ENCODE measurements around the gene COQ10A.

DNA sequence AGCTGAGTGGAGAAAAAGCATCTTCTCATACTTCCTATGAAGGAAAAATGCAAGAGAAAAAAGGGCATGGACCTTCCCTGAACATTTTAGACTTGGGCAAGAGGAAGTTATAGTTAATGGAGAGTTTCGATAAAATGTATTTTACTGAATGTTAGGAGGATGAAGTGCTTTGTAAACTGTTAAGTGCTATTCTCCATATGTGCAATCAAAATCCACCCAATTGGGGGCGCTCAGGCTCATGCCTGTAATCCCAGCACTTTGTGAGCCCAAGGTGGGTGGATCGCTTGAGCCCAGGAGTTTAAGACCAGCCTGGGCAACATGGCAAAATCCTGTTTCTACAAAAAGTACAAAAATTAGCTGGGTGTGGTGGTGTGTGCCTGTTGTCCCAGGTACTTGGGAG lies 50.9 kb downstream of the COQ10A start:
- TF ChIP-seq, protein P1, sequence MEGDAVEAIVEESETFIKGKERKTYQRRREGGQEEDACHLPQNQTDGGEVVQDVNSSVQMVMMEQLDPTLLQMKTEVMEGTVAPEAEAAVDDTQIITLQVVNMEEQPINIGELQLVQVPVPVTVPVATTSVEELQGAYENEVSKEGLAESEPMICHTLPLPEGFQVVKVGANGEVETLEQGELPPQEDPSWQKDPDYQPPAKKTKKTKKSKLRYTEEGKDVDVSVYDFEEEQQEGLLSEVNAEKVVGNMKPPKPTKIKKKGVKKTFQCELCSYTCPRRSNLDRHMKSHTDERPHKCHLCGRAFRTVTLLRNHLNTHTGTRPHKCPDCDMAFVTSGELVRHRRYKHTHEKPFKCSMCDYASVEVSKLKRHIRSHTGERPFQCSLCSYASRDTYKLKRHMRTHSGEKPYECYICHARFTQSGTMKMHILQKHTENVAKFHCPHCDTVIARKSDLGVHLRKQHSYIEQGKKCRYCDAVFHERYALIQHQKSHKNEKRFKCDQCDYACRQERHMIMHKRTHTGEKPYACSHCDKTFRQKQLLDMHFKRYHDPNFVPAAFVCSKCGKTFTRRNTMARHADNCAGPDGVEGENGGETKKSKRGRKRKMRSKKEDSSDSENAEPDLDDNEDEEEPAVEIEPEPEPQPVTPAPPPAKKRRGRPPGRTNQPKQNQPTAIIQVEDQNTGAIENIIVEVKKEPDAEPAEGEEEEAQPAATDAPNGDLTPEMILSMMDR (IDR thresholded peaks at IDR 0.05): peak; percentile 34
- no peak for TF ChIP-seq ZFX (IDR thresholded peaks at IDR 0.05; ENCODE audit: borderline replicate concordance)
